WTC11 (cell line): ENCODE measurements around the gene NCSTN. TPM values are rescaled to one million over a fixed set of nuclear protein-coding genes. Genes with fewer than 3 reads are reported as not detected.

Experiments used
- ATAC-seq: fragments of 200-7000 bp; cut with Tn5 transposase; 2 replicates; pipeline ENCODE4 v1.10.0; 2021; ENCODE audit warnings: mild to moderate bottlenecking, moderate library complexity
- CTCF ChIA-PET: fragments of 300-600 bp; sonication (Branson Sonifier 250); formaldehyde crosslinking; loops from one replicate; lab custom pipeline; 2021; ENCODE audit warnings: antibody characterized with exemption; lab: Charles Lee
- POLR2A ChIA-PET: fragments of 350-600 bp; sonication (Branson Sonifier 250); formaldehyde crosslinking; loops from one replicate; lab custom pipeline; 2021; ENCODE audit warnings: antibody characterized with exemption; lab: Charles Lee
- DNase-seq: peaks from one replicate; pipeline ENCODE4 v3.0.0; 2021; ENCODE audit warnings: low spot score
- H3K27ac Mint-ChIP-seq: 2 replicates; pipeline ENCODE4 v1.8.0; 2021; ENCODE audit warnings: mixed read lengths
- H3K27me3 Mint-ChIP-seq: 2 replicates; pipeline ENCODE4 v1.8.0; 2021; ENCODE audit warnings: low read depth, mild to moderate bottlenecking, moderate library complexity, mixed read lengths
- H3K36me3 Mint-ChIP-seq: 2 replicates; pipeline ENCODE4 v1.8.0; 2021; ENCODE audit warnings: mixed read lengths
- H3K4me1 Mint-ChIP-seq: 2 replicates; pipeline ENCODE4 v1.8.0; 2022; ENCODE audit warnings: mixed read lengths
- H3K4me3 Mint-ChIP-seq: 2 replicates; pipeline ENCODE4 v1.8.0; 2021; ENCODE audit warnings: mild to moderate bottlenecking, moderate library complexity, mixed read lengths
- H3K9me3 Mint-ChIP-seq: 2 replicates; pipeline ENCODE4 v1.8.0; 2021; ENCODE audit warnings: mixed read lengths
- CREM ChIP-seq: sonication (generic); formaldehyde crosslinking; IDR thresholded peaks from 2 replicates; pipeline ENCODE4 v1.8.1; 2022; ENCODE audit warnings: mild to moderate bottlenecking, missing genetic modification reagents, moderate library complexity
- FOXP4 ChIP-seq: sonication (generic); formaldehyde crosslinking; IDR thresholded peaks from 2 replicates; pipeline ENCODE4 v1.8.0; 2022; ENCODE audit warnings: mild to moderate bottlenecking, missing genetic modification reagents
- GABPB1 ChIP-seq: sonication (generic); formaldehyde crosslinking; IDR thresholded peaks from 2 replicates; pipeline ENCODE4 v1.8.1; 2023; ENCODE audit warnings: mild to moderate bottlenecking, missing genetic modification reagents
- GTF2I ChIP-seq: fragments of 250-450 bp; sonication (Bioruptor Pico); conservative IDR thresholded peaks from 2 replicates; pipeline ENCODE4 v1.4.0; 2021; ENCODE audit warnings: mild to moderate bottlenecking
- NFATC4 ChIP-seq: fragments of 250-450 bp; sonication (Bioruptor Pico); IDR thresholded peaks from 2 replicates; pipeline ENCODE4 v1.9.0; 2021; ENCODE audit warnings: mild to moderate bottlenecking
- NFYB ChIP-seq: sonication (generic); formaldehyde crosslinking; conservative IDR thresholded peaks from 2 replicates; pipeline ENCODE4 v1.8.0; 2022; ENCODE audit warnings: low read depth, missing genetic modification reagents
- TEAD4 ChIP-seq: sonication (generic); formaldehyde crosslinking; IDR thresholded peaks from 2 replicates; pipeline ENCODE4 v1.8.0; 2022; ENCODE audit warnings: mild to moderate bottlenecking, missing genetic modification reagents
- ZNF121 ChIP-seq: sonication (generic); formaldehyde crosslinking; IDR thresholded peaks from 2 replicates; pipeline ENCODE4 v1.8.0; 2023; ENCODE audit warnings: missing genetic modification reagents
- ZNF416 ChIP-seq: fragments of 250-450 bp; sonication (Bioruptor Pico); IDR thresholded peaks from 2 replicates; pipeline ENCODE4 v1.9.0; 2021; ENCODE audit warnings: mild to moderate bottlenecking, inconsistent platforms
- ZSCAN18 ChIP-seq: fragments of 250-450 bp; sonication (Bioruptor Pico); IDR thresholded peaks from 2 replicates; pipeline ENCODE4 v2.1.2; 2022; ENCODE audit warnings: mild to moderate bottlenecking, moderate library complexity
- total RNA-seq: library from RNA; stranded (reverse); gene quantifications from 3 replicates; pipeline ENCODE4 v1.2.3, GENCODE V29; 2021
- TF ChIP-seq, protein P1 (sequence below): sonication (generic); formaldehyde crosslinking; IDR thresholded peaks from 2 replicates; pipeline ENCODE4 v1.8.1; 2022; ENCODE audit warnings: low read depth, mild to moderate bottlenecking, moderate library complexity, missing genetic modification reagents, borderline replicate concordance
- TF ChIP-seq, protein P2 (sequence below): sonication (generic); formaldehyde crosslinking; IDR thresholded peaks from 2 replicates; pipeline ENCODE4 v1.8.1; 2023; ENCODE audit warnings: mild to moderate bottlenecking, missing genetic modification reagents, borderline replicate concordance
- TF ChIP-seq, protein P3 (sequence below): fragments of 250-450 bp; sonication (Bioruptor Pico); IDR thresholded peaks from 2 replicates; pipeline ENCODE4 v1.9.0; 2021; ENCODE audit warnings: moderate library complexity, mild to moderate bottlenecking, inconsistent platforms, borderline replicate concordance
- TF ChIP-seq, protein P4 (sequence below): sonication (generic); formaldehyde crosslinking; IDR thresholded peaks from 2 replicates; pipeline ENCODE4 v1.8.1; 2022; ENCODE audit warnings: mild to moderate bottlenecking, missing genetic modification reagents, moderate library complexity, borderline replicate concordance
- TF ChIP-seq, protein P5 (sequence below): sonication (generic); formaldehyde crosslinking; IDR thresholded peaks from 2 replicates; pipeline ENCODE4 v1.8.1; 2023; ENCODE audit warnings: mild to moderate bottlenecking, missing genetic modification reagents

Gene NCSTN
- total RNA-seq, 1 experiment from 2014 or later = 72.7 TPM

GRCh38 chr1:160405331-160405877 lies 62.2 kb downstream of the NCSTN start (continued):
- TF ChIP-seq, protein P1, sequence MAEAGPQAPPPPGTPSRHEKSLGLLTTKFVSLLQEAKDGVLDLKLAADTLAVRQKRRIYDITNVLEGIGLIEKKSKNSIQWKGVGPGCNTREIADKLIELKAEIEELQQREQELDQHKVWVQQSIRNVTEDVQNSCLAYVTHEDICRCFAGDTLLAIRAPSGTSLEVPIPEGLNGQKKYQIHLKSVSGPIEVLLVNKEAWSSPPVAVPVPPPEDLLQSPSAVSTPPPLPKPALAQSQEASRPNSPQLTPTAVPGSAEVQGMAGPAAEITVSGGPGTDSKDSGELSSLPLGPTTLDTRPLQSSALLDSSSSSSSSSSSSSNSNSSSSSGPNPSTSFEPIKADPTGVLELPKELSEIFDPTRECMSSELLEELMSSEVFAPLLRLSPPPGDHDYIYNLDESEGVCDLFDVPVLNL = no peak
- TF ChIP-seq ZSCAN18 (CRISPR knock-in tag) (no peak), NFYB (CRISPR knock-in tag) (no peak), TEAD4 (CRISPR knock-in tag) (no peak), FOXP4 (CRISPR knock-in tag) (no peak), GABPB1 (no peak), CREM (CRISPR knock-in tag) (no peak), ZNF416 (CRISPR knock-in tag) (no peak), NFATC4 (CRISPR knock-in tag) (no peak)
- TF ChIP-seq, protein P2, sequence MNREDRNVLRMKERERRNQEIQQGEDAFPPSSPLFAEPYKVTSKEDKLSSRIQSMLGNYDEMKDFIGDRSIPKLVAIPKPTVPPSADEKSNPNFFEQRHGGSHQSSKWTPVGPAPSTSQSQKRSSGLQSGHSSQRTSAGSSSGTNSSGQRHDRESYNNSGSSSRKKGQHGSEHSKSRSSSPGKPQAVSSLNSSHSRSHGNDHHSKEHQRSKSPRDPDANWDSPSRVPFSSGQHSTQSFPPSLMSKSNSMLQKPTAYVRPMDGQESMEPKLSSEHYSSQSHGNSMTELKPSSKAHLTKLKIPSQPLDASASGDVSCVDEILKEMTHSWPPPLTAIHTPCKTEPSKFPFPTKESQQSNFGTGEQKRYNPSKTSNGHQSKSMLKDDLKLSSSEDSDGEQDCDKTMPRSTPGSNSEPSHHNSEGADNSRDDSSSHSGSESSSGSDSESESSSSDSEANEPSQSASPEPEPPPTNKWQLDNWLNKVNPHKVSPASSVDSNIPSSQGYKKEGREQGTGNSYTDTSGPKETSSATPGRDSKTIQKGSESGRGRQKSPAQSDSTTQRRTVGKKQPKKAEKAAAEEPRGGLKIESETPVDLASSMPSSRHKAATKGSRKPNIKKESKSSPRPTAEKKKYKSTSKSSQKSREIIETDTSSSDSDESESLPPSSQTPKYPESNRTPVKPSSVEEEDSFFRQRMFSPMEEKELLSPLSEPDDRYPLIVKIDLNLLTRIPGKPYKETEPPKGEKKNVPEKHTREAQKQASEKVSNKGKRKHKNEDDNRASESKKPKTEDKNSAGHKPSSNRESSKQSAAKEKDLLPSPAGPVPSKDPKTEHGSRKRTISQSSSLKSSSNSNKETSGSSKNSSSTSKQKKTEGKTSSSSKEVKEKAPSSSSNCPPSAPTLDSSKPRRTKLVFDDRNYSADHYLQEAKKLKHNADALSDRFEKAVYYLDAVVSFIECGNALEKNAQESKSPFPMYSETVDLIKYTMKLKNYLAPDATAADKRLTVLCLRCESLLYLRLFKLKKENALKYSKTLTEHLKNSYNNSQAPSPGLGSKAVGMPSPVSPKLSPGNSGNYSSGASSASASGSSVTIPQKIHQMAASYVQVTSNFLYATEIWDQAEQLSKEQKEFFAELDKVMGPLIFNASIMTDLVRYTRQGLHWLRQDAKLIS (CRISPR knock-in tag) = no peak
- TF ChIP-seq, protein P3, sequence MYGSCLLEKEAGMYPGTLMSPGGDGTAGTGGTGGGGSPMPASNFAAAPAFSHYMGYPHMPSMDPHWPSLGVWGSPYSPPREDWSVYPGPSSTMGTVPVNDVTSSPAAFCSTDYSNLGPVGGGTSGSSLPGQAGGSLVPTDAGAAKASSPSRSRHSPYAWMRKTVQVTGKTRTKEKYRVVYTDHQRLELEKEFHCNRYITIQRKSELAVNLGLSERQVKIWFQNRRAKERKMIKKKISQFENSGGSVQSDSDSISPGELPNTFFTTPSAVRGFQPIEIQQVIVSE (CRISPR knock-in tag) = no peak
- TF ChIP-seq, protein P4, sequence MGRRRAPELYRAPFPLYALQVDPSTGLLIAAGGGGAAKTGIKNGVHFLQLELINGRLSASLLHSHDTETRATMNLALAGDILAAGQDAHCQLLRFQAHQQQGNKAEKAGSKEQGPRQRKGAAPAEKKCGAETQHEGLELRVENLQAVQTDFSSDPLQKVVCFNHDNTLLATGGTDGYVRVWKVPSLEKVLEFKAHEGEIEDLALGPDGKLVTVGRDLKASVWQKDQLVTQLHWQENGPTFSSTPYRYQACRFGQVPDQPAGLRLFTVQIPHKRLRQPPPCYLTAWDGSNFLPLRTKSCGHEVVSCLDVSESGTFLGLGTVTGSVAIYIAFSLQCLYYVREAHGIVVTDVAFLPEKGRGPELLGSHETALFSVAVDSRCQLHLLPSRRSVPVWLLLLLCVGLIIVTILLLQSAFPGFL (CRISPR knock-in tag) = no peak

DNA sequence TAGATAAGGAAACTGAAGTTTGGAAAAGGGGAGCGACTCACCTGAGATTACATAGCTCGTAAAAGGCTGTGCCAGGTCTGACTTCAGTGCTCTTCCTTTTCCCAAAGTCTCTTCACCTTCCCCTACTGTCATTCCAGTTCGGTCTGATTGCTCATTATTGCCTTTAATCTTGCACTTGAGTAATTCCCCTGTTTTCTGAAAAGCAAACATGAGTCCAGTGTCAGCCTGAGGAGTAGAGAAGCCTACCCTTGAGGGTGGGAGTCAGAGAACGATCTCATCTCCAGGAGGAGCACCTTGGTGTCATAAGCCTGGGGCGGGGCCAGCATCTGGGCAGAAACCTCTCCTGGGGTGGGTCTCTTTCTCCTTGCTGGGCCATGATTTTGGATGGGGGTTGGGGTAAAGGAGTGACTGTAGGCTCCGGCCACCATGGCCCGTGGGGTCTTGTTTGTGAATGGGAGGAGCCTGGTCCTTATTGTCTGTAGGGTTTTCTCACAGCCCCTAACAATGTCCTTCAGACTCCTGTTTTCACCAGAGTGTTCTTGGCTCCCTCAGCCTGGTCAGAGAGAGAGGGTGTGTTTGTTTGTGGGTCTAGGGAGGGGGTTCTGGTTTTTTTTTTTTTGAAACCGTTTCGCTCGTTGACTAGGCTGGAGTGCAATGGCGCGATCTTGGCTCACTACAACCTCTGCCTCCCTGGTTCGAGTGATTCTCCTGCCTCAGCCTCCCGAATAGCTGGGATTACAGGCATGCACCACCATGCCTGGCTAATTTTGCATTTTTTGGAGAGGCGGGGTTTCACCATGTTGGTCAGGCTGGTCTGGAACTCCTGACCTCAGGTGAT lies 63.2 kb downstream of the NCSTN start:
- CTCF ChIA-PET = interaction anchor here (2.1 to 3.0 kb wide), 2 partner anchors 10 to 31 kb away, joined by 7 to 19 read pairs; no protein-coding TSS in a partner anchor

More for the DNA sequence above, 63.2 kb downstream of the NCSTN start:
- Mint-ChIP-seq H3K27ac (peak overlapping the region; percentile 46), H3K27me3 (no peaks in the 10 kb centered on the region), H3K4me1 (peaks cover 98% of the 10 kb centered on the region), H3K4me3 (no peak overlapping the region), H3K36me3 (no peaks in the 10 kb centered on the region; the same call in 1 of the 2 replicates), H3K9me3 (no peaks in the 10 kb centered on the region)
- TF ChIP-seq, protein P5, sequence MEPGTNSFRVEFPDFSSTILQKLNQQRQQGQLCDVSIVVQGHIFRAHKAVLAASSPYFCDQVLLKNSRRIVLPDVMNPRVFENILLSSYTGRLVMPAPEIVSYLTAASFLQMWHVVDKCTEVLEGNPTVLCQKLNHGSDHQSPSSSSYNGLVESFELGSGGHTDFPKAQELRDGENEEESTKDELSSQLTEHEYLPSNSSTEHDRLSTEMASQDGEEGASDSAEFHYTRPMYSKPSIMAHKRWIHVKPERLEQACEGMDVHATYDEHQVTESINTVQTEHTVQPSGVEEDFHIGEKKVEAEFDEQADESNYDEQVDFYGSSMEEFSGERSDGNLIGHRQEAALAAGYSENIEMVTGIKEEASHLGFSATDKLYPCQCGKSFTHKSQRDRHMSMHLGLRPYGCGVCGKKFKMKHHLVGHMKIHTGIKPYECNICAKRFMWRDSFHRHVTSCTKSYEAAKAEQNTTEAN (CRISPR knock-in tag) = no peak
- TF ChIP-seq GTF2I (no peak), ZNF121 (CRISPR knock-in tag) (no peak)
- DNase-seq (no peak), ATAC-seq (no peak)
- POLR2A ChIA-PET = no interaction called here
